ENCODE measurements around the gene RSAD2. TPM values are rescaled to one million over a fixed set of nuclear protein-coding genes. Genes with fewer than 3 reads are reported as not detected.

RSAD2 gene
- total and polyA plus RNA-seq, 7 donors = 0.95 to 3.1 (median 2.3) TPM

DNA sequence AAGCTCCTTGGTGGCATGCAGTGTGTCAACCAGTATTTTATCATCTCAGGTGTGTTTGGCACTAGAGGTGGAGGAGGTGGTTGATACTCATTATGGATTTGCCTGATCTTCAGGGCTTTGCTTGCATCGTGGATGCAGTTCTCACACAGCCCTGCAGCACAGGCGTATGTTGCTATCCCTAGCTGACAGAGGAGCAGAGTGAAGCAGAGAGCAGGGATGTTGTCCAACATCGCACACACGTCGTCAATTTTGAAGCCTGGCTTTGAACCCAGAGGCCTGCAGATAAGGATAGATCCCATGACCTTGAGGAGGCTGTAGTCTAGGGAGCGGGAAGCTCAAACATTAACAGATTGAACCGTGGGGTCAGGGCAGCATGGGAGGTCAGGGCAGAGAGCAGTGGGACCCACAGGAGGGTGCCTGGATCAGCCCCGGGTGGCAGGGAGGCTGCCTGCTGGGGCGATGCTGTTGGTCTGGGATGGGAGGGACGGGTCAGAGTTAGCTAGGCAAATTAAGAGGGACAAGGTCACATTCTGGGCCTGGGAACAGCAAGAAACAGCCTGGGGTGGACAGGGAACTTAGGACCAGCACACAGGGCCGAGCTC, 43.8 kb downstream of the RSAD2 start:
- intact Hi-C loops (cut with DNase I) = loop anchor here (2.0 to 5.0 kb wide), 2 partner anchors 46 to 89 kb away; no protein-coding TSS in a partner anchor
- Histone ChIP-seq H3K27ac (no peak overlapping the region), H3K36me3 (ENCODE audit: insufficient read depth in 1 of 2, low read depth in 1 of 2) (no peaks in the 10 kb centered on the region), H3K4me1 (peaks cover 57% of the 10 kb centered on the region), H3K9me3 (no peaks in the 10 kb centered on the region), H3K27me3 (ENCODE audit: insufficient read depth in 3 of 3, low read length in 2 of 3) (no peaks in the 10 kb centered on the region), H3K4me3 (no peak overlapping the region)
- TF ChIP-seq, protein P1, sequence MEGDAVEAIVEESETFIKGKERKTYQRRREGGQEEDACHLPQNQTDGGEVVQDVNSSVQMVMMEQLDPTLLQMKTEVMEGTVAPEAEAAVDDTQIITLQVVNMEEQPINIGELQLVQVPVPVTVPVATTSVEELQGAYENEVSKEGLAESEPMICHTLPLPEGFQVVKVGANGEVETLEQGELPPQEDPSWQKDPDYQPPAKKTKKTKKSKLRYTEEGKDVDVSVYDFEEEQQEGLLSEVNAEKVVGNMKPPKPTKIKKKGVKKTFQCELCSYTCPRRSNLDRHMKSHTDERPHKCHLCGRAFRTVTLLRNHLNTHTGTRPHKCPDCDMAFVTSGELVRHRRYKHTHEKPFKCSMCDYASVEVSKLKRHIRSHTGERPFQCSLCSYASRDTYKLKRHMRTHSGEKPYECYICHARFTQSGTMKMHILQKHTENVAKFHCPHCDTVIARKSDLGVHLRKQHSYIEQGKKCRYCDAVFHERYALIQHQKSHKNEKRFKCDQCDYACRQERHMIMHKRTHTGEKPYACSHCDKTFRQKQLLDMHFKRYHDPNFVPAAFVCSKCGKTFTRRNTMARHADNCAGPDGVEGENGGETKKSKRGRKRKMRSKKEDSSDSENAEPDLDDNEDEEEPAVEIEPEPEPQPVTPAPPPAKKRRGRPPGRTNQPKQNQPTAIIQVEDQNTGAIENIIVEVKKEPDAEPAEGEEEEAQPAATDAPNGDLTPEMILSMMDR (IDR thresholded peaks at IDR 0.05) = no peak
- 56 to 75% (median 57%) methylated on average over 11 of the region's 11 CpGs for WGBS, 3 donors
- DNase-seq = no peak
- ATAC-seq = no peak

DNA sequence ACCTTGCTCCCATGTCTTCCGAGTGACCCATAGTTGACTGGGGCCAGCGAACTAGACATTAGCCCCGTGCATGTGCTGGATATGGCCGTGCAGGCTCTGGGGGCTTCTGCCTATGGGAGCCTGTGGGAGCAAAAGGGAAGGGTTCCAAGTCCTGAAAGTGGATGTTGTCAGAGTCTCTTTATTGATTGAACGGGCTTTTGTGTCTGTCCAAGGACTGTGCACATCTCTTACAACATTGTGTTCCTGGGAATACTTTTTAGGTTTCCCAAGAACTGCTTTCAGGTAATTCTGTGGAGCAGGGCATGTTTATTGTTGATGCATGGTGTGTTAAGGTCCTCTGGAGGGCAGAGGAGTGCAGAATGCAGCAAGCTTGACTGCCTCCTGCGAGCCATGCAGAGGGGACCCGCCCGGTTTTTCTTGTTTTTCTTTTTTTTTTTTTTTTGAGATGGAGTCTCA, 44.7 kb downstream of the RSAD2 start:
- Histone ChIP-seq H3K36me3 (ENCODE audit: insufficient read depth in 1 of 2, low read depth in 1 of 2) (no peaks in the 10 kb centered on the region), H3K4me3 (no peak overlapping the region), H3K9me3 (no peaks in the 10 kb centered on the region), H3K27me3 (ENCODE audit: insufficient read depth in 3 of 3, low read length in 2 of 3) (no peaks in the 10 kb centered on the region), H3K27ac (no peak overlapping the region), H3K4me1 (peaks cover 60% of the 10 kb centered on the region)
- 72 to 84% (median 75%) methylated on average over 8 of the region's 8 CpGs for WGBS, 3 donors
- TF ChIP-seq, protein P1 (IDR thresholded peaks at IDR 0.05) = no peak
- ATAC-seq (no peak), DNase-seq (no peak)
- intact Hi-C loops (cut with DNase I) = loop anchor here in 1 of 2 donors (5.0 kb wide), 1 partner anchor 45 kb away; no protein-coding TSS in a partner anchor

DNA sequence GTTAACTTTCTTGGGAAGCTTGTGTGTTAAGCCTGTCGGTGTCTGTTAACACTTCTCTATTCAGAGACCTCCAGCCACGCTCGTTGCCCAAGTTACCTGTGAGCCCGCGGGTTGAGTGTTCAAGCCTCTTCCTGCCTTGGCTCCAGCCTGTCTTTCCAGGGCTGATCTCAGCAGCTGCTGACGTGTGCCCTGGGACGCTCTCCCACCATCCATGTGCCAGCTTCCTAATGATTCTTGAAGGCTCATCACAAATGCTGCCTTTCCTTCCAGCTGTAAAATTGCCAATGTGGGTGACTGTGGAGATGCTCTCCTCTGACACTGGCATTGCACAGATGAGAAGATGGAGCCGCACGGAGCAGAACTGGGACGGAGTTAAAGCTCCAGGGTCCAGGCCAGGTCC, 45.7 kb downstream of the RSAD2 start:
- H3K27me3 ChIP-seq (ENCODE audit: insufficient read depth in 3 of 3, low read length in 2 of 3) = no peaks in the 10 kb centered on the region
- peak in 1 of 2 donors; percentile 65 for DNase-seq
- 29 to 51% (median 29%) methylated on average over 10 of the region's 10 CpGs for WGBS, 3 donors
- no peak overlapping the region for H3K4me3 ChIP-seq
- no peak overlapping the region for H3K27ac ChIP-seq
- peaks cover 67% of the 10 kb centered on the region for H3K4me1 ChIP-seq
- intact Hi-C loops (cut with DNase I) = loop anchor here in 1 of 2 donors (5.0 kb wide), 1 partner anchor 44 kb away; no protein-coding TSS in a partner anchor
- no peaks in the 10 kb centered on the region for H3K36me3 ChIP-seq (ENCODE audit: insufficient read depth in 1 of 2, low read depth in 1 of 2)
- H3K9me3 ChIP-seq = no peaks in the 10 kb centered on the region
- TF ChIP-seq, protein P1 (IDR thresholded peaks at IDR 0.05) = no peak
- peak; percentile 66 to 77 (median 76) for ATAC-seq

DNA sequence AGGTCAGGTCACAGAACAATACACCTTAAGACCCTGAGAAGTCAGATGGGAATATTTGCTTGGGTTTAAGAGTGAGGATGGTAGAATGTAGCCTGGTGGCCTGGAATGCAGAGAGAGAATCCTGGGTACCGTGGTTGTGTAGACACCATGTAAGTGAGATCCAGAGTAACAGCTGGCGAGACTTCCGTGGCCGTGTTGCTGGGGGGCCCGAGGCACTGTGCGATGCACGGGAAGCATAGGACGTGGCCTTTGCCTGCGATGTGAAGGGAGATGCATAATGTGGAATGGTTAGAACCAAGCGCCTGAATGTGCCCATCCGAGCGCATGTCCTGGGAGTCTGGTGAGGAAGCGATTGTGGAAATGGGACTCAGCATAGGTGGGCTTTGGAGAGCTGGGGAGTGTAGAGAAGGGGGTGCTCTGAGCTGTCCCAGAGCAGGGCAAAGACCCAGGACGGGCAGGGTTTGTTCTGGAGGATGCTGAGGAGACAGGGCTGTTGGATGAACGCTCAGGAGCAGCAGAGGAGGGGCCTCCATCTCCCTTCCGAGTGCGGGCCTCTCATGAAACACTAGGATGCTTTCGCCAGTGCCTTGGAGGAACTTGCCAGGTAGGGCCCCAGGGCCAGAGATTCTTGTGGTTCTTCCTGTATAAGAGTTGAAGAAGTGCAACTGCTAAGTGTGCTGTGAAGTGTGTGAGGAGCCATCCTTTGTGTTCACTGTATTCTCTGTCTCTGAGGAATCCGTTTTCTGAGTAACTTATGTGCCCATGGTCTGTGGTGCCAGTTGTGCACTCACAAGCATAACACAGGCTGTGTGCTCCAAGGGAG, 46.7 kb downstream of the RSAD2 start:
- Histone ChIP-seq H3K4me3 (no peak overlapping the region), H3K36me3 (ENCODE audit: insufficient read depth in 1 of 2, low read depth in 1 of 2) (no peaks in the 10 kb centered on the region), H3K4me1 (peaks cover 60% of the 10 kb centered on the region), H3K27me3 (ENCODE audit: insufficient read depth in 3 of 3, low read length in 2 of 3) (no peaks in the 10 kb centered on the region), H3K27ac (no peak overlapping the region), H3K9me3 (no peaks in the 10 kb centered on the region)
- ATAC-seq (no peak), DNase-seq (no peak)
- 81 to 88% (median 83%) methylated on average over 19 of the region's 19 CpGs for WGBS, 3 donors
- intact Hi-C loops (cut with DNase I) = loop anchor here in 1 of 2 donors (5.0 kb wide), 1 partner anchor 43 kb away; no protein-coding TSS in a partner anchor
- TF ChIP-seq, protein P1 (IDR thresholded peaks at IDR 0.05) = no peak

Data from psoas muscle (tissue), 8 donors.